T-helper 2 cell treated with Interferon-gamma antibody and Interleukin-4, amounts not matched to agents 5 μg/mL and 100 μg/mL, for 36 hours (primary cell): ENCODE measurements around the gene CXCL17.

ENCODE experiments used
- DNase-seq: peaks from one replicate; pipeline ENCODE4 v3.0.0; 2021; ENCODE audit warnings: low spot score
- H3K27ac Mint-ChIP-seq: one replicate; pipeline ENCODE4 v1.8.0; 2021; ENCODE audit warnings: mild to moderate bottlenecking, mixed read lengths
- H3K27me3 Mint-ChIP-seq: one replicate; pipeline ENCODE4 v1.8.0; 2021; ENCODE audit warnings: low read depth, mixed read lengths
- H3K36me3 Mint-ChIP-seq: one replicate; pipeline ENCODE4 v1.8.0; 2021; ENCODE audit warnings: low read depth, mixed read lengths
- H3K4me1 Mint-ChIP-seq: one replicate; pipeline ENCODE4 v1.8.0; 2021; ENCODE audit warnings: low read depth, mixed read lengths
- H3K4me3 Mint-ChIP-seq: one replicate; pipeline ENCODE4 v1.8.0; 2022; ENCODE audit warnings: mild to moderate bottlenecking, moderate library complexity, mixed read lengths
- H3K9me3 Mint-ChIP-seq: one replicate; pipeline ENCODE4 v1.8.0; 2021; ENCODE audit warnings: mixed read lengths

CXCL17 gene

DNA sequence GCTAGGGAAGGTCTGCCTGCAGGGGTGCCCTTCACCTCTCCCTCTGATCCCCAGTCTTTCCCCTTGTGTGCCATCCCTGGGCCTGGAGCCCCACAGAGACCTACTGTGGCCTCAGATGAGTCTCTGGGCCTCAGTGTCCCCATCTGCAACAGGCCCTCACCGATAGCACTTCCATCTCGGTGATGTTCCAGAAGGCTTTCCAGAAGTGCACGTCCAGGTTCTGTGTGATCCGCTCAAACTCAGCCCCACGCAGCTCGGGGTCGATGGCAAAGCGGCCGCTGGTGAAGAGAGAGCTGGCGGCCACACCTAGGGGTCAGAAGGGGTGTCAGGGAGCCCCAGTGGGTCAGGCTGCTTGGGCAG is 35.0 kb downstream of the CXCL17 start:
- Mint-ChIP-seq H3K4me1 (no peaks in the 10 kb centered on the region), H3K36me3 (peaks cover 20% of the 10 kb centered on the region), H3K27me3 (no peaks in the 10 kb centered on the region), H3K4me3 (no peak overlapping the region), H3K27ac (no peak overlapping the region), H3K9me3 (no peaks in the 10 kb centered on the region)
- no peak for DNase-seq

DNA sequence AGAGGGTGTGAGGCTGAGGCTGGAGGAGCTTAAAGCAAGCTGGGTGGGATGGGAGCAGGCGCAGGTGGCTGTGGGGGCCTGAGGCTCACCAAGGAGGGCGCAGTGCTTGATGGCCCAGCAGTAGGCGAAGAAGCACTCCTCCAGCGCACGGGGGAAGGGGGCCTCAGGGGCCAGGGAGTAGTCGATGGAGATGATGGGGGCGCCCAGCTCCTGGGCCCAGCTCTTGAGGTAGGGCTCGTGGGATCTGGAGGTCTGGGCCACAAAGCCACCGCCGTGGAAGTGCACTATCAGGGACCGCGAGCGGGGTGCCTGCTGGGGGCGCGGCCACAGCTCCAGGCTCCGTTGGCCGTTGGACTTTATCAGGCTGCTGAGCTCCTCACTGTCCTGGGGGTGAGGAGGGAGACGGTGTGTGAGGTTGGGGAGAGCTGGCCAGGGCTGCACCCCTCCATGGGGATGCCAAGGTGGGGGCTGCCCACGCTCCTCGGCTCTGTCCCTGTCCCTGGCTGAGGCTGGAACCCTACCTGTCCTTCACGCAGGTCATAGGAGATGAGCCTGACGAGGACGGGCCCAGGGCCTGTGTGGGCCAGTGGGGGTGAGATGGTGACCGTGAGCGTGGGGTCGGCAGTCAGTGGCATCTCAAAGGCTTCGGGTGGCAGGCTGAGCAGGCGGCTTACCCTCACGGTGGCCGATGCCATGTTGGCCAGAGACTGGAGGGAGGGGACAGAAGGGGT is 35.5 kb downstream of the CXCL17 start:
- Mint-ChIP-seq H3K4me3 (no peak overlapping the region), H3K36me3 (peaks cover 22% of the 10 kb centered on the region), H3K27ac (no peak overlapping the region), H3K4me1 (no peaks in the 10 kb centered on the region), H3K27me3 (no peaks in the 10 kb centered on the region), H3K9me3 (no peaks in the 10 kb centered on the region)
- no peak for DNase-seq

DNA sequence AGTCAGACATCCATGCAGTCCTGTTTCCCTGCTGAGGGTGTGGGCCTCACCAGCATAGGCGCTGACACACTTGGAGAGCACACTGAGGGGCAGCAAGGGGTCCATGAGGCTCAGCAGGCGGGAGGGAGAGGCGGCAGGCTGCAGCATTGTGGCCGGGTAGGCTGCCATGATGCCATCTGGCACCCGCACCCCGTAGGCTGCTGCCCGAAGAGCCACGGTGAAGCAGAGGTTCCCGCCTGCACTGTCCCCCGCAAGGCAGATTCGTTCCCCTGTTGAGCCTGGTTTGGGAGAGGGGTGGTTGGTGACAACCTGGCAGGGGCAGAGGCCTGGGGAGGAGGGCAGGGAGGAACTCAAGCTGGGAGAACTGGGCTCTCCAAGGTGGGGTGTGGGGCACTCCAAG is 36.6 kb downstream of the CXCL17 start:
- no peak for DNase-seq
- no peaks in the 10 kb centered on the region for H3K27me3 Mint-ChIP-seq
- H3K27ac Mint-ChIP-seq: no peak overlapping the region
- H3K36me3 Mint-ChIP-seq: peaks cover 22% of the 10 kb centered on the region
- H3K4me3 Mint-ChIP-seq: no peak overlapping the region
- H3K4me1 Mint-ChIP-seq: peaks cover 6% of the 10 kb centered on the region
- H3K9me3 Mint-ChIP-seq: no peaks in the 10 kb centered on the region

DNA sequence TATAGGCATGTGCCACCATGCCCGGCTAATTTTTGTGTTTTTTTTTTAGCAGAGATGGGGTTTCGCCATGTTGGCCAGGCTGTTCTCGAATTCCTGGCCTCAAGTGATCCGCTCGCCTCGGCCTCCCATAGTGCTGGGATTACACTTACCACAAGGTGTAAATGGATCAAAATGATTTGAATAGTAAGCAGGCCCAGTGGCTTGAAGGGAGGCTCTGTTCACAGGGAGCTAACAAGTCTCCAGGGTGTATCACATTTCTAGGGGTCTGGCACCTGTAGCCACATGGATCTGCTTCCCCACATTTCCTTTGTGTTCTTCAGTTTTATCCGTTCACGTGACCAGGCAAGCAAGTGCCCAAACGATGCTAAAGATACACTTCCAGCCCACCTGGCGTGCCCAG is 39.2 kb downstream of the CXCL17 start:
- H3K27me3 Mint-ChIP-seq: no peaks in the 10 kb centered on the region
- no peaks in the 10 kb centered on the region for H3K9me3 Mint-ChIP-seq
- H3K27ac Mint-ChIP-seq: no peak overlapping the region
- no peak for DNase-seq
- no peak overlapping the region for H3K4me3 Mint-ChIP-seq
- peaks cover 22% of the 10 kb centered on the region for H3K36me3 Mint-ChIP-seq
- peaks cover 18% of the 10 kb centered on the region for H3K4me1 Mint-ChIP-seq

DNA sequence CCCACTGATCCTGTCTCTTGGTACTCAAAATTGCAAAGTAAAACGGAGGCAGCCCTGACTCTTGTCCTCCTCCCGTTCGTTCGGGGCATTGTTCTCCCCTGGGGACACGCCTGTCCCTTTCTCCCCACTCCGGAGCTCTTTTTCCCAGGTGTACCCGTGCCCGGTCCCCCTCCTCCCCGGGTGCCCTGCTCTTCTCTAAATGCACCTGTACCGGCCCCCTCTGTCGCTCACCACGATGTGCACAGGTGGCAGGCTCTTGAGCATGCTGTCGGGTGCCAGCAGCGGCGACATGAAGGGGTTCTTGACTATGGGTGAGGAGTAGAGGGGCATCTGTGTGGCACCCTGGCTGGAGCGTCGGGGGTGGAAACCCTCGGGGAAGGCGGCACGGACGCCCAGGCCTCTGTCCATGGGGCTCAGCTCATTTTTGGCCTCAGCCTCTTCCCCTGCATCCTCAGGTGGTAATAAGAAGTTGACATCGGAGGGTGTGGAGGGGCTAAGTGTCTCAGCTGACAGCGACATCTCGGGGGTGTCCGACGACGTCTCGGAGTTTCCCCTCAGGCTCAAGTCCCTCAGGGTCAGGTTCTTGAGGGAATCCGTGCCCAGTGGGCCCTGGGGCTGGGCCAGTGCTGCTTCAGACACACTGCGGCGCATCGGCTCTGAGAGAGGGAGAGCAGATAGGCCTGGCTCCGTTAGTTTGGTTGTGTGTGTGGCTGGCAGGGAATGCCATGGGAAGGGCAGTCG is 40.2 kb downstream of the CXCL17 start:
- Mint-ChIP-seq H3K27ac (peak overlapping the region; percentile 36), H3K9me3 (no peaks in the 10 kb centered on the region), H3K4me1 (peaks cover 23% of the 10 kb centered on the region), H3K4me3 (peak overlapping the region; percentile 67), H3K27me3 (no peaks in the 10 kb centered on the region), H3K36me3 (peaks cover 18% of the 10 kb centered on the region)
- no peak for DNase-seq

DNA sequence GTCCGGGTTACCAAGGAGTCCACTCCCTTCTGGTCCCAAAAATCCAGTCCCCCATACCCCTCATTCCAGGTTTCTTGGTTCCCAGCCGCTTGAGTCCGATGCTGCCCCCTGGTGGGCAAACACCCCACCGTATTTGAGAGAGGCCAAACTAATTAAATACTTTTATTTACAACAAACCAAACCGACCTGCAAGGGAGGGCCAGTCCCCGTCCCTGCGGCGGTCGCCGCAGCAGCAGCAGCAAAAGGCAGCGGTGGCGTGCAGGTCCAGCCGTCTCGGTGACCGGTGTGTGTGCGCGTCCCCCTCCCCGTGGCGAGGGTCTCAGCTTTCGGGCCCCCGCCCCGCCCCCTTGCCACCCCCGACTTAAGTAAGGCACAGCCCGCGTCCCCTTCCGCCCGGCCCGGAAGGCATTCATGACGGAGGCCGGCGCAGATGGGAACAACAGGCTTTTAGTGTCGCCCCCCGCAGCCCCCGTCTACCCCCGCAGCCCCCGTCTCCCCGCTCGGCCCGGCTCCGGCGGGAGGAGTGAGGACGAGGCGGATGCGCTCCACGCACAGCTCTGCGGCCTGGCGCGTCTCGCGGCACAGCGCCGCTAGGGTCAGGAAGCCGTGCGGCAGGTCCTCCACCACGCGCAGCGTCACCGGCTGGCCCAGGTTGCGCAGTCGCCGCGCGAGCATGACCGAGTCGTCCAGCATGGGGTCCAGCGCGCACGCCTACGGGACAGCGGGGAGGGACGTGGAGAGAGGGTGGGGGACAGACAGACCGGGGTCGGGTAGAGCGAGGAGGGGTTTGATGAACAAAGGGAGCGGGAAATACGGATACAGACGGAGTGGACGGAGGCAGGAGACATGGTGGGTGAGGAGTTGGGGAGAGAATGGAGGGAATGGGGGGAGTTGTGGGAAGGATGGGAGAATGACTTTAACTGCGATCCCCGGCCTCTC is 41.1 kb downstream of the CXCL17 start:
- Mint-ChIP-seq H3K4me3 (peak overlapping the region; percentile 67), H3K4me1 (peaks cover 28% of the 10 kb centered on the region), H3K27ac (peak overlapping the region; percentile 55), H3K27me3 (no peaks in the 10 kb centered on the region), H3K9me3 (no peaks in the 10 kb centered on the region), H3K36me3 (peaks cover 14% of the 10 kb centered on the region)
- DNase-seq: peak; percentile 53

DNA sequence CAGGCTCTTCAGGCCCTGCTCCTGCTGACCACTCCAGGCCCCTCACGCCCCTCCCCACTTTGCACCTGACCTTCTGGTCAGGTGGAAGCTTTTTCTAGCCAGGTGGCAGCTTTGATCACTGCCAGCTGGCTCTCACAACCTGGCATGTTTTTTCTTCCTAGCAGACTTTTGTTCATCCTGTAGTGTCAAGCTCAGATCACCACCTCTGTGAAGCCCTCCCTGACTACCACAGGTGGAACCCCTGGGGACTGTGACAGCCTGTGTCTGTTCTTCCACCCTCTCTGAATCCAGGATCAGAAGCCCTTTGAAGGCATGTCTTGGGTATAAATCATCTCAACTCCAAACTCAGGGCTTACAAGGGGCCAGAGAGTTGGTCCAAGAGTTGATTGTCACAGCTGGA is 42.3 kb downstream of the CXCL17 start:
- DNase-seq: no peak
- no peaks in the 10 kb centered on the region for H3K9me3 Mint-ChIP-seq
- peak overlapping the region; percentile 49 for H3K27ac Mint-ChIP-seq
- H3K4me1 Mint-ChIP-seq: peaks cover 36% of the 10 kb centered on the region
- peaks cover 11% of the 10 kb centered on the region for H3K36me3 Mint-ChIP-seq
- H3K27me3 Mint-ChIP-seq: no peaks in the 10 kb centered on the region
- H3K4me3 Mint-ChIP-seq: peak overlapping the region; percentile 67

DNA sequence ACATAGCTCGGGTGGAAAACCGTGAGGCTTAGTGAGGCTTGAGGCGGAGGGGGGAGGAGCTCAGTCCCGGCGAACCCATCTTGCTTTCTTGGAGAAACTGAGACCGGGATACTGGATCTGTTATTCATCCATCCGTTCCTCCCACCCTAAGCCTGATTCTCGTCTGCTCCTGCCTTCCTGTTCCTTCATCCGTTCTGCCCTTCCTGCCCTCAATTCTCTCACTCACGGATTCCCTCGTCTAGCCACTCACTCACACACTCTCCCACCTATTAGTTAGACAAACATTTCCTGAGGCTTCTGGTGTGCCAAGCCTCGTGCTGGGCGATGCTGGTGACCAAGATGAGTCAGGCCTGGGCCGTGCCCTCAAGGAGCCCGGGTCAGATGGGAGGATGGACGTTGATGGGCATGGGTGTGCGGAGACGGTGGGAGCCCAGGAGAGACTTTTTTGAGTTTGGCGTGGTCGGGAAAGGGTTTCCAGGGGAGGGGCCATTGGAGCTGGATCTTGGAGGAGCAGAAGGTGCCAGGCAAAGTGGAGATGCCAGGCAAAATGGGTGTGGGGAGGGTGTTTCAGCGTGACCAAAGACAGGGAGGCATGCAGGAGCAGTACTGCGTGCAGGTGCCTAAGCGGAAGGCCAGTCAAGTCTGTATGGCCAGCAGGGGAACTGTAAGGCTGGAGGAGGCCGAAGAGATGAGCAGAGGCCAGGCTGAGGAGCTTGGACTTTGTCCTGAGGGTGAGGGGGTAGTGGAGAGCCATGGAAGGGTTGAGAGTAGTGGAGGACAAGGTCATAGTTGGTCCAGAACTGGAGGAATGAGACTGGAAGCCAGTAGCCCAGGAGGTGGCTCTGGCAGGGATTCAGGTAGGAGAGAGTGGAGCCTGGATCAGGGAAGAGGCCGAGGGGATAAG is 45.2 kb downstream of the CXCL17 start:
- no peaks in the 10 kb centered on the region for H3K27me3 Mint-ChIP-seq
- H3K27ac Mint-ChIP-seq: peak overlapping the region; percentile 90
- no peaks in the 10 kb centered on the region for H3K9me3 Mint-ChIP-seq
- no peak for DNase-seq
- H3K4me3 Mint-ChIP-seq: peak overlapping the region; percentile 86
- peaks cover 36% of the 10 kb centered on the region for H3K4me1 Mint-ChIP-seq
- peaks cover 1% of the 10 kb centered on the region for H3K36me3 Mint-ChIP-seq

DNA sequence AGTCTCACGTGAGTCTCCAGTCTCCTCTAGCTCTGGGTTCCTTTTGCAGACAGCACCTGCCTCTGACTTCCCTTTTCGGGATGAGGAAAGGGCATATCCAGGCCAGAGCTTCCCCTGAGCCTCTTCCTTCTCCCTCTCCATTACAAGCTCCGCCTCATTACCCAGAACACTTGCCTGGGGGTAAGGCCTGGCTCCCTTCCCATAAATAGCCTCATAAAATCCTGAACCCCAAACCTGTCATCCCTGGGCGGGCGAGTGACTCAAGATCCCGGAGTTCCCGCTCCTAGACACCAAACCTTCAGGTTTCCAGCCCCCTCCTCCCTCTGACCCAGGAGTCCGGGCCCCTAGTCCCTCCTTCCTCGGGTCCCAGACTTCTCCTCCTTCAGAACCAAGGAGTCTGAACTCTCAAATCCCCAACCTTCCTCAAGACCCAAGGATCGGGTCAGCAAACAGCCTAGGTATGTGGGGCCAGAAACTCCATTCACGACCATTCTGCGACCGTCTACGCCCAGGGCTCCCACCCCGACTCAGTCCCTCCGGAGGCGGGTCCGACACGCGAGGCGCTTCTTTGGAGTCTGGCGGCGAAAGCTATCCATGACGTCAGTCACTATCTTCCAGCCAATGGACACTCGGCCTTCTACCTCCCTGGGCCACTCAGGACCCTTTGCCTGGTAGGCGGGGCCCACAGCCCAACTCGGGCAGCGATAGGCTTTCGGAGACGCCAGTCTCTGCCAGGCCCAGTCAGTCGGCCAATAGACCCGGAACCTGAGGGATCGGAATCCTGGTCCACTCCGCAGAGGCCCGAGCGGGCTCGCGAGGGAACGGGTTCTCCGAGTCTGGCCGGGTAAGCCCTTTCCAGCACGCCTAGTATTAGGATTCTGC is 46.1 kb downstream of the CXCL17 start:
- Mint-ChIP-seq H3K27ac (peak overlapping the region; percentile 90), H3K4me3 (peak overlapping the region; percentile 86), H3K4me1 (peaks cover 32% of the 10 kb centered on the region), H3K27me3 (peaks cover 6% of the 10 kb centered on the region), H3K36me3 (peaks cover 1% of the 10 kb centered on the region), H3K9me3 (no peaks in the 10 kb centered on the region)
- DNase-seq: peak; percentile 98

DNA sequence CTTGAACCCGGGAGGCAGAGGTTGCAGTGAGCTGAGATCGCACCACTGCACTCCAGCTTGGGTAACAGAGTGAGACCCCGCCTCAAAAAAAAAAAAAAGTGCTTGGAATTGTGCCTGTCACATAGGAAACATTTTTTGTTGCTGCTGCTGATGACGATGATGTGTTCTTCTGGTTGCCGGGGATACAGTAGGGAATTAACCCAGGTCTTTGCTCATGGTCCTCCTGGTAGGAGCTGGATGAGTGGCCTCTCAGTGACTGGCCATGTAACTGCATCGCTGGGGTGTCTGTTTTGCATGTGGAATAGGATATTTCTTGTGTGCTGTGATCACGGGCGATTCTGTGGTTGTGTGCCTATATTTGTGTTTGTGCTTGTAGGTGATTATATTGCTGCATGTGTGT is 48.0 kb downstream of the CXCL17 start:
- peaks cover 17% of the 10 kb centered on the region for H3K27me3 Mint-ChIP-seq
- H3K36me3 Mint-ChIP-seq: peaks cover 1% of the 10 kb centered on the region
- H3K9me3 Mint-ChIP-seq: no peaks in the 10 kb centered on the region
- H3K4me3 Mint-ChIP-seq: no peak overlapping the region
- peaks cover 20% of the 10 kb centered on the region for H3K4me1 Mint-ChIP-seq
- no peak for DNase-seq
- H3K27ac Mint-ChIP-seq: no peak overlapping the region

DNA sequence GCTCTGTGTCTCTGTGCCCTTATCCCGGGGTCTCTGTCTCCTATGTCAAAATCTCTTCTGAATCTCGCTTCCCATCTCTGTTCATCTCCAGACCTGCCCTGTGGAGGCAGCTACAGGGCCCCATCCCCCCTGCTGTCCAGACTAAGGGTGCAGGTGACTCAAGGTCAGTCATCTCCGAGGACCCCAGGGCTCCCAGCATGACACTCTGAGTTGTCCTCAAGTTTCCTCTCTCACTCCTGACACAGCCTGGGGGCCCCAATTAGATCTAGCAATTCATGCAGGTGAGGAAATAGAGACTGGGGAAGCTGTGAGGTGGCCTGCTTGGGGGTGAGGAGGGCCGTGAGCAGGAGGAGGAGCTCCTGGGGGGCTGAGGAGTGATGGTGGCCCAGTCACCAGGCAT is 50.6 kb downstream of the CXCL17 start:
- peaks cover 27% of the 10 kb centered on the region for H3K27me3 Mint-ChIP-seq

DNA sequence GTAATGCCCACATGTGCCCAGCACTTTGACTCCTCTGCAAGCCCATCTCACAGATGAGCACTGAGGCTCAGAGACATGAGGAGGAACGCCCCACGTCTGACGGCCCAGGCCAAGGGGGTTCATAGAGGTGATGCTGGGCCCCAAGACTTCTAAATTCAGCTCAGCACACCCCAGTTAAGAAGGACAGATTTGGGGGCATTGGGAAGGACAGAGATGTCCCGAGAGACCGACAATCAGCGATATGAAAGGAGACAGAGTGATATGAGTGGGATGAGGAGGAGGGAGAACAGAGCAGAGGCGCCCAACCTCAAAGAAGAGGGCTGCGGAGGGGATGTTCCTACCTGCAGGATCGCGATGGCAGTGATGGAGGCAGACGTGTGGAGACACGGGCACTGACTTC is 52.8 kb downstream of the CXCL17 start, which contains the start of gene CNFN:
Gene CNFN, minus strand, starts transcription at position 399 of the 400 bp plus-strand sequence. CDS start 1,260 bp downstream, outside the sequence.
- Mint-ChIP-seq H3K4me3 (no peak within 1 kb of the TSS), H3K27ac (no peak within 1 kb of the TSS), H3K9me3 (no peaks in the 10 kb centered on the region), H3K4me1 (peaks cover 4% of the 10 kb centered on the region), H3K27me3 (peaks cover 36% of the 10 kb centered on the region), H3K36me3 (no peaks in the 10 kb centered on the region)
- no peak for DNase-seq

More for the DNA sequence above, 50.6 kb downstream of the CXCL17 start:
- no peak overlapping the region for H3K27ac Mint-ChIP-seq
- H3K4me3 Mint-ChIP-seq: no peak overlapping the region
- DNase-seq: no peak
- no peaks in the 10 kb centered on the region for H3K36me3 Mint-ChIP-seq
- H3K4me1 Mint-ChIP-seq: peaks cover 9% of the 10 kb centered on the region
- no peaks in the 10 kb centered on the region for H3K9me3 Mint-ChIP-seq
